ENCODE results near the gene BHLHE23. TPM values are rescaled to one million over a fixed set of nuclear protein-coding genes. Genes with fewer than 3 reads are reported as not detected.

BHLHE23 gene
- total RNA-seq, 1 donor: not detected

- no peak for DNase-seq (ENCODE audit: low read depth)
- TF ChIP-seq CTCF (IDR thresholded peaks at IDR 0.05; ENCODE audit: insufficient read depth, low read depth, low read length): no peak
- no peak overlapping the region for H3K4me3 ChIP-seq (ENCODE audit: low read depth, low read length)
Observed at GRCh38 chr20:63033794-63034709, 27.3 kb upstream of the BHLHE23 start.

- no peak for DNase-seq (ENCODE audit: low read depth)
- no peak overlapping the region for H3K4me3 ChIP-seq (ENCODE audit: low read depth, low read length)
- TF ChIP-seq CTCF (IDR thresholded peaks at IDR 0.05; ENCODE audit: insufficient read depth, low read depth, low read length): no peak
Observed at GRCh38 chr20:63032861-63033793, 26.4 kb upstream of the BHLHE23 start.

- H3K4me3 ChIP-seq (ENCODE audit: low read depth, low read length): no peak overlapping the region
- DNase-seq (ENCODE audit: low read depth): no peak
- no peak for TF ChIP-seq CTCF (IDR thresholded peaks at IDR 0.05; ENCODE audit: insufficient read depth, low read depth, low read length)
Observed at GRCh38 chr20:63032026-63032800, 25.4 kb upstream of the BHLHE23 start.

- DNase-seq (ENCODE audit: low read depth): no peak
- no peak for TF ChIP-seq CTCF (IDR thresholded peaks at IDR 0.05; ENCODE audit: insufficient read depth, low read depth, low read length)
- H3K4me3 ChIP-seq (ENCODE audit: low read depth, low read length): no peak overlapping the region
Observed at GRCh38 chr20:63031251-63032014, 24.7 kb upstream of the BHLHE23 start.

- no peak overlapping the region for H3K4me3 ChIP-seq (ENCODE audit: low read depth, low read length)
- no peak for TF ChIP-seq CTCF (IDR thresholded peaks at IDR 0.05; ENCODE audit: insufficient read depth, low read depth, low read length)
- no peak for DNase-seq (ENCODE audit: low read depth)
Observed at GRCh38 chr20:63029358-63030121, 22.8 kb upstream of the BHLHE23 start.

All from fibroblast of villous mesenchyme (primary cell).